HCT116 (cell line): ENCODE data around the gene ACTA2. TPM values are rescaled to one million over a fixed set of nuclear protein-coding genes. Genes with fewer than 3 reads are reported as not detected.

Source experiments
- ATAC-seq: fragments of 200-7000 bp; cut with Tn5 transposase; 2 replicates; pipeline ENCODE4 v1.9.1; 2020; ENCODE audit warnings: mild to moderate bottlenecking, moderate library complexity
- BruUV-seq: library from RNA; stranded (reverse); fragments of 400-500 nt; replicated peaks from 2 replicates; lab custom pipeline; 2021; lab: Mats Ljungman, UMichigan
- CTCF ChIA-PET: fragments of 300-600 bp; sonication (Branson Sonifier 250); formaldehyde crosslinking; loops from one replicate; lab custom pipeline; 2021; ENCODE audit warnings: antibody characterized with exemption; lab: Charles Lee
- POLR2A ChIA-PET: fragments of 300-600, 350-600 bp; sonication (Branson Sonifier 250); formaldehyde crosslinking; loops from one replicate; lab custom pipeline; 2021; ENCODE audit warnings: antibody characterized with exemption; lab: Charles Lee
- RAD21 ChIA-PET, 2 experiments: fragments of 300-600 bp; sonication (Branson Sonifier 250); formaldehyde crosslinking; loops; one replicate each; lab custom pipeline; 2023; ENCODE audit warnings: low total read pairs in 2 of 2; ENCODE audit not compliant: uncharacterized antibody in 2 of 2, unreplicated experiment in 2 of 2, low non-redundant PET in 1 of 2; lab: Charles Lee
- DNase-seq: peaks from one replicate; pipeline ENCODE4 v3.0.0-alpha.2; 2010; ENCODE audit warnings: low read depth, low spot score
- H2AFZ ChIP-seq: fragments of 200-600 bp; shearing (Covaris generic), sonication (generic); 2 replicates; pipeline ENCODE4 v1.6.1; 2017; ENCODE audit warnings: low read depth, mixed run types, mixed read lengths, antibody characterized with exemption, low read length; ENCODE audit not compliant: poor library complexity, severe bottlenecking
- H3K27ac ChIP-seq: 2 replicates; pipeline ENCODE4 v1.5.1; 2012; ENCODE audit warnings: low read depth, low read length
- H3K27me3 ChIP-seq: fragments of 200-600 bp; sonication (generic); 2 replicates; pipeline ENCODE4 v1.6.1; 2016; ENCODE audit warnings: mixed run types, low read length, mixed read lengths; ENCODE audit not compliant: insufficient read depth
- H3K36me3 ChIP-seq, 2 experiments: fragments of 200-500 bp in 1 of 2; fragments of 200-600 bp in 1 of 2; sonication (Bioruptor generic) in 1 of 2; sonication (generic) in 1 of 2; 2 replicates each; pipeline versions ENCODE4 v1.5.1 to v1.6.1; 2014 to 2016; ENCODE audit warnings: low read length in 2 of 2, inconsistent platforms in 1 of 2, mixed read lengths in 1 of 2, mixed run types in 1 of 2; ENCODE audit not compliant: insufficient read depth in 2 of 2, control insufficient read depth in 1 of 2
- H3K4me1 ChIP-seq, 2 experiments: fragments of 200-600 bp in 1 of 2; sonication (generic) in 1 of 2; 2 replicates each; pipeline versions ENCODE4 v1.5.1 to v1.6.1; 2012 to 2017; ENCODE audit warnings: low read length in 2 of 2, inconsistent platforms in 1 of 2, mild to moderate bottlenecking in 1 of 2, mixed read lengths in 1 of 2, mixed run types in 1 of 2, moderate library complexity in 1 of 2; ENCODE audit not compliant: insufficient read depth in 2 of 2, control insufficient read depth in 1 of 2
- H3K4me2 ChIP-seq: fragments of 200-600 bp; sonication (generic); 2 replicates; pipeline ENCODE4 v1.6.1; 2017; ENCODE audit warnings: mixed run types, low read length, mixed read lengths
- H3K4me3 ChIP-seq, 2 experiments: fragments of 200-600 bp in 1 of 2; sonication (generic) in 1 of 2; replicated peaks in 1 of 2; 2 replicates each; pipeline ENCODE4 v1.5.1; 2011 to 2016; ENCODE audit warnings: low read length in 2 of 2, control low read depth in 1 of 2, low read depth in 1 of 2, mild to moderate bottlenecking in 1 of 2, mixed read lengths in 1 of 2, mixed run types in 1 of 2
- H3K79me2 ChIP-seq: fragments of 200-600 bp; sonication (generic); 2 replicates; pipeline ENCODE4 v1.6.1; 2017; ENCODE audit warnings: mild to moderate bottlenecking, mixed run types, low read length, moderate library complexity, mixed read lengths; ENCODE audit not compliant: insufficient read depth
- H3K9ac ChIP-seq: fragments of 200-600 bp; sonication (generic); 2 replicates; pipeline ENCODE4 v1.6.1; 2016; ENCODE audit warnings: low read length, mixed read lengths
- H3K9me2 ChIP-seq: fragments of 200-600 bp; sonication (generic), shearing (Covaris generic); 2 replicates; pipeline ENCODE4 v1.6.1; 2017; ENCODE audit warnings: mixed run types, mild to moderate bottlenecking, moderate library complexity; ENCODE audit not compliant: insufficient read depth
- H3K9me3 ChIP-seq, 2 experiments: fragments of 200-500 bp in 1 of 2; fragments of 200-600 bp in 1 of 2; sonication (Bioruptor generic) in 1 of 2; sonication (generic) in 1 of 2; 2 replicates each; pipeline ENCODE4 v1.6.1; 2014 to 2017; ENCODE audit warnings: low read length in 2 of 2, mixed read lengths in 2 of 2, inconsistent platforms in 1 of 2, low read depth in 1 of 2, mild to moderate bottlenecking in 1 of 2, mixed run types in 1 of 2, moderate library complexity in 1 of 2; ENCODE audit not compliant: control insufficient read depth in 1 of 2, insufficient read depth in 1 of 2
- H4K20me1 ChIP-seq: fragments of 200-600 bp; sonication (generic), shearing (Covaris generic); 2 replicates; pipeline ENCODE4 v1.6.1; 2017; ENCODE audit warnings: mixed run types, mild to moderate bottlenecking, moderate library complexity; ENCODE audit not compliant: insufficient read depth
- CBX3 ChIP-seq: IDR thresholded peaks from 2 replicates; pipeline ENCODE4 v1.6.1; 2012; ENCODE audit warnings: low read depth
- CEBPB ChIP-seq: IDR thresholded peaks from 2 replicates; pipeline ENCODE4 v1.6.1; 2012; ENCODE audit warnings: low read depth
- CTCF ChIP-seq, 3 experiments: fragments of 200-600 bp in 1 of 3; sonication (generic) in 1 of 3; IDR thresholded peaks in 2 of 3; conservative IDR thresholded peaks in 1 of 3; 2 replicates each; pipeline ENCODE4 v1.5.1; 2012 to 2017; ENCODE audit warnings: low read depth in 2 of 3, low read length in 2 of 3, antibody characterized with exemption in 1 of 3, borderline replicate concordance in 1 of 3, control low read depth in 1 of 3, mild to moderate bottlenecking in 1 of 3, mixed read lengths in 1 of 3, mixed run types in 1 of 3, moderate library complexity in 1 of 3; ENCODE audit not compliant: insufficient read depth in 1 of 3
- EGR1 ChIP-seq: IDR thresholded peaks from 2 replicates; pipeline ENCODE4 v1.6.1; 2012; ENCODE audit warnings: low read depth
- EZH2 ChIP-seq: fragments of 200-600 bp; sonication (generic); IDR thresholded peaks from 2 replicates; pipeline ENCODE4 v1.6.1; 2017; ENCODE audit warnings: antibody characterized with exemption, mixed run types
- EZH2phosphoT487 ChIP-seq: fragments of 200-600 bp; IDR thresholded peaks from 2 replicates; pipeline ENCODE4 v1.6.1; 2018; ENCODE audit warnings: antibody characterized with exemption, borderline replicate concordance
- FOSL1 ChIP-seq: IDR thresholded peaks from 2 replicates; pipeline ENCODE4 v1.6.1; 2012; ENCODE audit warnings: low read depth
- MAX ChIP-seq: IDR thresholded peaks from 2 replicates; pipeline ENCODE4 v1.6.1; 2012
- POLR2A ChIP-seq: IDR thresholded peaks from 2 replicates; pipeline ENCODE4 v1.7.0; 2011; ENCODE audit warnings: borderline replicate concordance; ENCODE audit not compliant: insufficient read depth, insufficient read length; ENCODE audit errors: extremely low read depth
- SIN3A ChIP-seq: IDR thresholded peaks from 2 replicates; pipeline ENCODE4 v1.6.1; 2012; ENCODE audit warnings: low read depth
- SP1 ChIP-seq: IDR thresholded peaks from 2 replicates; pipeline ENCODE4 v1.6.1; 2012; ENCODE audit warnings: low read depth
- TCF7L2 ChIP-seq: IDR thresholded peaks from 2 replicates; pipeline ENCODE4 v1.7.0; 2011; ENCODE audit warnings: borderline replicate concordance, inconsistent platforms; ENCODE audit not compliant: insufficient read depth, insufficient read length; ENCODE audit errors: extremely low read depth
- YY1 ChIP-seq: IDR thresholded peaks from 2 replicates; pipeline ENCODE4 v1.6.1; 2011; ENCODE audit warnings: low read length, low read depth, moderate library complexity, mild to moderate bottlenecking; ENCODE audit not compliant: insufficient replicate concordance; ENCODE audit errors: extremely low read depth
- ZNF274 ChIP-seq: fragments of 200-500 bp; sonication (Bioruptor generic); IDR thresholded peaks from 2 replicates; pipeline ENCODE4 v1.6.1; 2014; ENCODE audit warnings: mild to moderate bottlenecking, low read depth, low read length, inconsistent platforms
- intact Hi-C: fragments of 100-400 bp; cut with micrococcal nuclease; formaldehyde crosslinking; loops from 2 replicates; pipeline ENCODE4 v1.10.0; 2022
- total RNA-seq: library from RNA; stranded (reverse); gene quantifications from one replicate; pipeline ENCODE4 v1.2.1, GENCODE V29; 2021; ENCODE audit not compliant: unreplicated experiment

Gene ACTA2
- total RNA-seq, 1 experiment from 2014 or later: 9.4 TPM

GRCh38 chr10:88889559-88890337 is 62.8 kb downstream of the ACTA2 start:
- H3K9ac ChIP-seq: no peak overlapping the region
- H3K4me1 ChIP-seq: peaks cover 5 to 48% of the 10 kb centered on the region in 2 experiments; a peak in 3 of 4 replicates
- H2AFZ ChIP-seq: no peak overlapping the region
- no TSS peak for BruUV-seq
- H3K79me2 ChIP-seq: peaks cover 13% of the 10 kb centered on the region
- no peaks in the 10 kb centered on the region for H4K20me1 ChIP-seq
- TF ChIP-seq POLR2A (no peak), EZH2 (no peak), ZNF274 (no peak), MAX (no peak)
- TF ChIP-seq, all 23 proteins: peak for 0
- POLR2A ChIA-PET: no interaction called here
- no peak for ATAC-seq
- H3K9me2 ChIP-seq: no peaks in the 10 kb centered on the region
- intact Hi-C loops: no loop called here
- no peaks in the 10 kb centered on the region for H3K27me3 ChIP-seq
- no peak for DNase-seq
- H3K27ac ChIP-seq: no peak overlapping the region
- no peaks in the 10 kb centered on the region for H3K36me3 ChIP-seq
- no peaks in the 10 kb centered on the region for H3K9me3 ChIP-seq
- CTCF ChIA-PET: interaction anchor here (1.6 kb wide), 1 partner anchor 55 kb away, joined by 3 read pairs; no protein-coding TSS in a partner anchor
- H3K4me2 ChIP-seq: no peak overlapping the region
- no peak overlapping the region for H3K4me3 ChIP-seq
- RAD21 ChIA-PET: no interaction called here

GRCh38 chr10:88888810-88889445 is 63.6 kb downstream of the ACTA2 start:
- RAD21 ChIA-PET: no interaction called here
- peaks cover 5 to 53% of the 10 kb centered on the region in 2 experiments; a peak in 3 of 4 replicates for H3K4me1 ChIP-seq

More at GRCh38 chr10:88888810-88889445, 63.6 kb downstream of the ACTA2 start:
- ATAC-seq (no peak), DNase-seq (no peak)
- BruUV-seq: no TSS peak
- Histone ChIP-seq H3K27me3 (no peaks in the 10 kb centered on the region), H3K4me3 (no peak overlapping the region), H4K20me1 (no peaks in the 10 kb centered on the region), H3K9me3 (no peaks in the 10 kb centered on the region), H3K36me3 (no peaks in the 10 kb centered on the region), H3K4me2 (no peak overlapping the region), H2AFZ (no peak overlapping the region), H3K27ac (no peak overlapping the region), H3K9ac (no peak overlapping the region), H3K9me2 (no peaks in the 10 kb centered on the region), H3K79me2 (peaks cover 17% of the 10 kb centered on the region)
- ChIA-PET POLR2A (no interaction called here), CTCF (interaction anchor here (1.6 kb wide), 1 partner anchor 54 kb away, joined by 3 read pairs; no protein-coding TSS in a partner anchor)
- intact Hi-C loops: no loop called here
- TF ChIP-seq CEBPB (no peak), SIN3A (no peak), EZH2 (no peak), EGR1 (no peak), TCF7L2 (no peak), FOSL1 (no peak), SP1 (no peak), CTCF (IDR thresholded peaks at IDR 0.05 in 2 of 3, conservative IDR thresholded peaks at IDR 0.05 in 1 of 3; ENCODE audit: borderline replicate concordance in 1 of 3, insufficient read depth in 1 of 3, low read depth in 2 of 3, low read length in 2 of 3) (no peak), CBX3 (no peak), MAX (no peak), POLR2A (no peak), YY1 (no peak), ZNF274 (no peak), EZH2phosphoT487 (no peak)
- TF ChIP-seq, all 23 proteins: peak for 0
